ENCODE data around the gene ZNF618.

DNA sequence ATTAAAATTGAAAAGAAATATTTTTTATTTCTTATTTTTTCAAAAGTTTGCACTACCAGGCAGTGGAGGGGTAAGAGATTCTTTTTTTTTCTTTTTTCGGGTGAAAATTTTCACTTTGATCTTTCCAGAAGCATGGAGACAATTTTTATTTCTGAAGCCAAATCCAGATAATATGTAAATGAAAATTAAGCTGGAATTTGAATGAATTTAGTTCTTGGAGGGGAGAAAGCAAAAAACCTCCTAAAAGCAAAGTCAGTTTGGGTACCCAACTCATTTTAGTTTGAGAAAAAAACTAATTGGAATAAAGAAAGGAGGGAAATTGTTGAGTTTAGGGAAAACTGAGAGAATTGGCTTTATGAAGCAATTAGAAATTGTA lies 872 bp downstream of the ZNF618 start:
- TF ChIP-seq, protein P1, sequence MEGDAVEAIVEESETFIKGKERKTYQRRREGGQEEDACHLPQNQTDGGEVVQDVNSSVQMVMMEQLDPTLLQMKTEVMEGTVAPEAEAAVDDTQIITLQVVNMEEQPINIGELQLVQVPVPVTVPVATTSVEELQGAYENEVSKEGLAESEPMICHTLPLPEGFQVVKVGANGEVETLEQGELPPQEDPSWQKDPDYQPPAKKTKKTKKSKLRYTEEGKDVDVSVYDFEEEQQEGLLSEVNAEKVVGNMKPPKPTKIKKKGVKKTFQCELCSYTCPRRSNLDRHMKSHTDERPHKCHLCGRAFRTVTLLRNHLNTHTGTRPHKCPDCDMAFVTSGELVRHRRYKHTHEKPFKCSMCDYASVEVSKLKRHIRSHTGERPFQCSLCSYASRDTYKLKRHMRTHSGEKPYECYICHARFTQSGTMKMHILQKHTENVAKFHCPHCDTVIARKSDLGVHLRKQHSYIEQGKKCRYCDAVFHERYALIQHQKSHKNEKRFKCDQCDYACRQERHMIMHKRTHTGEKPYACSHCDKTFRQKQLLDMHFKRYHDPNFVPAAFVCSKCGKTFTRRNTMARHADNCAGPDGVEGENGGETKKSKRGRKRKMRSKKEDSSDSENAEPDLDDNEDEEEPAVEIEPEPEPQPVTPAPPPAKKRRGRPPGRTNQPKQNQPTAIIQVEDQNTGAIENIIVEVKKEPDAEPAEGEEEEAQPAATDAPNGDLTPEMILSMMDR (IDR thresholded peaks at IDR 0.05; ENCODE audit: poor library complexity) = no peak
- TF ChIP-seq EZH2 (IDR thresholded peaks at IDR 0.05; ENCODE audit: borderline replicate concordance) (no peak), EZH2phosphoT487 (IDR thresholded peaks at IDR 0.05; ENCODE audit: low read depth, severe bottlenecking, unreplicated experiment) (no peak)
